DND-41 (cell line): Measurements from ENCODE around the gene AATK.

Source experiments
- ATAC-seq: fragments of 200-7000 bp; cut with Tn5 transposase; 3 replicates; pipeline ENCODE4 v1.9.1; 2021; ENCODE audit warnings: low read depth; ENCODE audit not compliant: insufficient read depth
- DNase-seq: peaks from one replicate; pipeline ENCODE4 v3.0.0-alpha.2; 2020
- H2AFZ ChIP-seq: 2 replicates; pipeline ENCODE4 v1.6.0; 2012; ENCODE audit warnings: low read depth, low read length
- H3K27ac ChIP-seq: 2 replicates; pipeline ENCODE4 v1.5.1; 2012; ENCODE audit warnings: low read length, inconsistent platforms
- H3K27me3 ChIP-seq: fragments of 200-600 bp; sonication (generic); 2 replicates; pipeline ENCODE4 v1.6.0; 2012; ENCODE audit warnings: low read length, mild to moderate bottlenecking, inconsistent platforms; ENCODE audit not compliant: insufficient read depth, poor library complexity
- H3K36me3 ChIP-seq: 2 replicates; pipeline ENCODE4 v1.5.1; 2012; ENCODE audit warnings: low read length, inconsistent platforms; ENCODE audit not compliant: insufficient read depth
- H3K4me1 ChIP-seq: 2 replicates; pipeline ENCODE4 v1.5.1; 2012; ENCODE audit warnings: mild to moderate bottlenecking, low read length; ENCODE audit not compliant: insufficient read depth
- H3K4me2 ChIP-seq: 2 replicates; pipeline ENCODE4 v1.6.0; 2012; ENCODE audit warnings: mild to moderate bottlenecking, moderate library complexity, low read length, inconsistent platforms; ENCODE audit not compliant: insufficient read depth
- H3K4me3 ChIP-seq, 2 experiments: fragments of 200-600 bp in 1 of 2; shearing (Covaris generic) in 1 of 2; 2 replicates each; pipeline ENCODE4 v1.5.1; 2012 to 2016; ENCODE audit warnings: inconsistent platforms in 2 of 2, low read length in 2 of 2, mild to moderate bottlenecking in 2 of 2, low read depth in 1 of 2, moderate library complexity in 1 of 2
- H3K79me2 ChIP-seq: 2 replicates; pipeline ENCODE4 v1.6.0; 2012; ENCODE audit warnings: low read length, inconsistent platforms; ENCODE audit not compliant: insufficient read depth
- H3K9ac ChIP-seq: 2 replicates; pipeline ENCODE4 v1.6.0; 2012; ENCODE audit warnings: low read depth, mild to moderate bottlenecking, inconsistent platforms, low read length, moderate library complexity
- H3K9me3 ChIP-seq: 2 replicates; pipeline ENCODE4 v1.5.1; 2012; ENCODE audit warnings: low read length, moderate library complexity, mild to moderate bottlenecking, inconsistent platforms; ENCODE audit not compliant: insufficient read depth, severe bottlenecking
- H4K20me1 ChIP-seq: 2 replicates; pipeline ENCODE4 v1.6.0; 2012; ENCODE audit warnings: low read length; ENCODE audit not compliant: insufficient read depth
- EZH2 ChIP-seq: IDR thresholded peaks from 3 replicates; pipeline ENCODE4 v1.6.1; 2012; ENCODE audit warnings: borderline replicate concordance, low read depth, mild to moderate bottlenecking, moderate library complexity, low read length, inconsistent platforms; ENCODE audit not compliant: severe bottlenecking
- TF ChIP-seq, protein P1 (sequence below): IDR thresholded peaks from 2 replicates; pipeline ENCODE4 v1.5.1; 2012; ENCODE audit warnings: borderline replicate concordance, low read length, moderate library complexity, mild to moderate bottlenecking; ENCODE audit not compliant: poor library complexity, severe bottlenecking; ENCODE audit errors: extremely low read depth

The AATK gene

DNA sequence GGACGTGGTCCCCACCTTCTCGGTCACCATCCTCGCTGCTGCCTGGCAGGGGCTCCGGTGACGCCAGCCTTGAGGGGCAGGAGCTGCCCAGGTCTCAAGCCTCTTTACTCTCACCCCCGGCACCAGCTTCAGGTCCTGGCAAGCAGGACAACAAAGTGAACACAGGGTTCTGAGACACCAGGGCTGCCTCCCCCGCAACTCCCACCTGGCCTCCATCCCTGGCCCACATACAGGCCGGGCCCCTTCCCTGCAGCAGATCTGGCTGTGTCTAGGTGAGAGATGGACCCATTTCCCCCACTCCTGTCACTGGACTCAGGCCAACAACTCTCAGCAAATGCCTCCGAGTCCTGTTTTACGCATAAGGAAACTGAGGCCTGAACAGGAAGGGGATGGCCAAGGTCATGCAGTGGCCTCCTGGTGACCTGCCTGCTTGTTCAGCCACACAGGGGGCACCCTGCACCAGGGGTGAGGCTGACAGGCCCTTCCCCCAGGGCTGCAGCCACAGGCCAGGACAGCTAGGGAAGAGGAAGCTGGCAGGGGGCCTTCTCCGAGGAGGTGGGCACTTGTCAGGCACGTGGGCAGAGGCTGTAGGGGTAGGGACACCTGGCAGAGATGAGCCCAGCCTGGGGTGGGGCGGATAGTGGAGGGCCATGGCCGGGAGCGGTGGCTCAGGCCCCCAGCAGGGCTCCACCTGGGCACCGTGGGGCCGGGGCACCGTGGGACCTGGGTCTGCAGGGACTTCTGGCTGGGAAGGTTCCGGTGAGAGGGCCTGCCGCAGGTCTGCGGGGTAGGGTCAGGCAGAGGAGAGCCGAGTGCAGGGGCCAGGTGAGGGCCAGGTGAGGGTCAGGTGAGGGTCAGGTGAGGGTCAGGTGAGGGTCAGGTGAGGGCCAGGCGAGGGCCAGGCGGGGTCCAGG, 47.5 kb downstream of the AATK start:
- H3K9me3 ChIP-seq: no peaks in the 10 kb centered on the region
- no peaks in the 10 kb centered on the region for H3K79me2 ChIP-seq
- TF ChIP-seq, protein P1, sequence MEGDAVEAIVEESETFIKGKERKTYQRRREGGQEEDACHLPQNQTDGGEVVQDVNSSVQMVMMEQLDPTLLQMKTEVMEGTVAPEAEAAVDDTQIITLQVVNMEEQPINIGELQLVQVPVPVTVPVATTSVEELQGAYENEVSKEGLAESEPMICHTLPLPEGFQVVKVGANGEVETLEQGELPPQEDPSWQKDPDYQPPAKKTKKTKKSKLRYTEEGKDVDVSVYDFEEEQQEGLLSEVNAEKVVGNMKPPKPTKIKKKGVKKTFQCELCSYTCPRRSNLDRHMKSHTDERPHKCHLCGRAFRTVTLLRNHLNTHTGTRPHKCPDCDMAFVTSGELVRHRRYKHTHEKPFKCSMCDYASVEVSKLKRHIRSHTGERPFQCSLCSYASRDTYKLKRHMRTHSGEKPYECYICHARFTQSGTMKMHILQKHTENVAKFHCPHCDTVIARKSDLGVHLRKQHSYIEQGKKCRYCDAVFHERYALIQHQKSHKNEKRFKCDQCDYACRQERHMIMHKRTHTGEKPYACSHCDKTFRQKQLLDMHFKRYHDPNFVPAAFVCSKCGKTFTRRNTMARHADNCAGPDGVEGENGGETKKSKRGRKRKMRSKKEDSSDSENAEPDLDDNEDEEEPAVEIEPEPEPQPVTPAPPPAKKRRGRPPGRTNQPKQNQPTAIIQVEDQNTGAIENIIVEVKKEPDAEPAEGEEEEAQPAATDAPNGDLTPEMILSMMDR: no peak
- no peak for TF ChIP-seq EZH2
- DNase-seq (no peak), ATAC-seq (no peak)
- no peak overlapping the region for H3K9ac ChIP-seq
- H4K20me1 ChIP-seq: peaks cover 5% of the 10 kb centered on the region; the same call in 1 of the 2 replicates
- no peak overlapping the region for H3K4me3 ChIP-seq
- H3K4me1 ChIP-seq: no peaks in the 10 kb centered on the region
- H3K27me3 ChIP-seq: no peaks in the 10 kb centered on the region
- H3K4me2 ChIP-seq: no peak overlapping the region
- no peak overlapping the region for H2AFZ ChIP-seq
- H3K27ac ChIP-seq: no peak overlapping the region
- H3K36me3 ChIP-seq: no peaks in the 10 kb centered on the region

DNA sequence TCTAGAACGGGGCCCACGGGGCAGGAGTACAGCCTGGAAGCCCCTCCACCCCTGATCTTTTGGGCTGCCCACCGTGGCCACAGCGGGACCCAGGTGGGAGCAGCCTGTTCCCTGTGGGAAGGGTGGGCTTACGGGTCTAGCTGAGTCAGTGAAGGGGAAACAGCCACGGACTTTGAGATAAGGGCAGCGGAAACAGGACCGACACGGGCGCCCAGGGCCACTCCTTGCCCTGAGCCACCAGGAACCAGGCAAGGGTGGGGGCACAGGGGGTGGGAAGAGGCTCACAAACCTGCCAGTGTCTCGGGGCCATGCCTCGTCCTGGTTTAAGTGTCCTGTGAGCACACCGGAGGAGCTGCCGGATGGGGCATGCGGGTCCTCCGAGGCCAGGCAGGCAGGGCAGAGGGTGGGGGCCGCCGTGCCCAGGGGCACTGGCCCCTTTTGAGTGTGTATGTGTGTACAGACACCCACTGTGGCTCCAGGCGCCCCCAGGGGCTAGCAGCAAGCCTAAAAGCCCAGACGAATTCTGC, 48.3 kb downstream of the AATK start:
- Histone ChIP-seq H3K36me3 (no peaks in the 10 kb centered on the region), H3K4me3 (no peak overlapping the region), H4K20me1 (peaks cover 5% of the 10 kb centered on the region; the same call in 1 of the 2 replicates), H3K9ac (no peak overlapping the region), H3K27me3 (no peaks in the 10 kb centered on the region), H3K4me2 (no peak overlapping the region), H3K27ac (no peak overlapping the region), H2AFZ (no peak overlapping the region), H3K4me1 (no peaks in the 10 kb centered on the region), H3K9me3 (no peaks in the 10 kb centered on the region), H3K79me2 (no peaks in the 10 kb centered on the region)
- no peak for TF ChIP-seq EZH2
- TF ChIP-seq, protein P1: no peak
- no peak for DNase-seq
- ATAC-seq: no peak

DNA sequence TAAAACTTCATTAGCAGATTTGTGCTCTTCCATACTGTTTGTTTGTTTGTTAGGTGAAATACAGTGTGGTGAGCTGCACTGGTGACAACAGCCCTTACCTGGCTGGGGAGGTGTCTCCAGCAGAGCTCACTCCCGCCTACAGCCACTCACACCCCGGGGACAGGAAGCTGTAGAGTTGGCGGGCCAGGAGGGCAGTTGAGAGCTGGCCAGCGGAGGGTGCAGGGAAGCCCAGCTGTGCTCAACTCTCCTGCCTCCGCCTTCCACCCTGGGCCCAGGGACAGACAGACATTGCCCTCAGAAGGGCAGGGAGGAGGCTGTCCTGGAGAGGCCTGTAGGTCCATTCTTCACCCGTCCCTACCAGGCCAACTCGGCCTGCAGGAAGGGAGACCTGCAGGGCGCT, 49.3 kb downstream of the AATK start:
- DNase-seq (no peak), ATAC-seq (no peak)
- H3K27me3 ChIP-seq: no peaks in the 10 kb centered on the region

More for the DNA sequence above, 49.3 kb downstream of the AATK start:
- Histone ChIP-seq H3K4me3 (no peak overlapping the region), H4K20me1 (peaks cover 5% of the 10 kb centered on the region; the same call in 1 of the 2 replicates), H2AFZ (no peak overlapping the region), H3K27ac (no peak overlapping the region), H3K4me1 (no peaks in the 10 kb centered on the region), H3K4me2 (no peak overlapping the region), H3K79me2 (no peaks in the 10 kb centered on the region), H3K9me3 (no peaks in the 10 kb centered on the region), H3K36me3 (no peaks in the 10 kb centered on the region), H3K9ac (no peak overlapping the region)
- TF ChIP-seq EZH2: no peak
- TF ChIP-seq, protein P1: no peak
